HepG2 (cell line): ENCODE data around the gene RPS25. TPM values are rescaled to one million over a fixed set of nuclear protein-coding genes. Genes with fewer than 3 reads are reported as not detected.
A peak's percentile ranks its signal among the peaks of the same experiment; 100 is the strongest.

Source experiments
- CBFB ChIP-seq: sonication (generic); formaldehyde crosslinking; IDR thresholded peaks from 2 replicates; pipeline ENCODE4 v1.4.0; 2020; ENCODE audit warnings: missing genetic modification reagents
- CCDC6 ChIP-seq: sonication (generic); formaldehyde crosslinking; IDR thresholded peaks from 2 replicates; pipeline ENCODE4 v1.8.1; 2022; ENCODE audit warnings: mild to moderate bottlenecking, missing genetic modification reagents, moderate library complexity
- DMAP1 ChIP-seq: IDR thresholded peaks from 2 replicates; pipeline ENCODE4 v1.6.1; 2016
- DMTF1 ChIP-seq: sonication (generic); formaldehyde crosslinking; IDR thresholded peaks from 2 replicates; pipeline ENCODE4 v1.4.0; 2020; ENCODE audit warnings: mild to moderate bottlenecking, missing genetic modification reagents
- FOXA1 ChIP-seq, 2 experiments: fragments of 450-650 bp in 1 of 2; sonication (generic) in 1 of 2; formaldehyde crosslinking in 1 of 2; IDR thresholded peaks; 2 replicates each; pipeline versions ENCODE4 v1.4.0 to v1.6.1; 2016 to 2020; ENCODE audit warnings: missing genetic modification reagents in 1 of 2
- MIXL1 ChIP-seq: IDR thresholded peaks from 2 replicates; pipeline ENCODE4 v1.6.1; 2016
- MXD1 ChIP-seq: sonication (generic); formaldehyde crosslinking; IDR thresholded peaks from 2 replicates; pipeline ENCODE4 v1.4.0; 2020; ENCODE audit warnings: mild to moderate bottlenecking, missing genetic modification reagents
- NFATC3 ChIP-seq: sonication (generic); formaldehyde crosslinking; IDR thresholded peaks from 2 replicates; pipeline ENCODE4 v1.5.1; 2020; ENCODE audit warnings: mild to moderate bottlenecking, missing genetic modification reagents
- NR2F2 ChIP-seq: IDR thresholded peaks from 2 replicates; pipeline ENCODE4 v1.6.1; 2012; ENCODE audit warnings: low read depth, inconsistent platforms, borderline replicate concordance
- PLRG1 ChIP-seq: fragments of 450-650 bp; conservative IDR thresholded peaks from 2 replicates; pipeline ENCODE4 v1.6.1; 2016
- SP4 ChIP-seq: sonication (generic); formaldehyde crosslinking; IDR thresholded peaks from 2 replicates; pipeline ENCODE4 v1.8.1; 2023; ENCODE audit warnings: mild to moderate bottlenecking, missing genetic modification reagents
- STAG1 ChIP-seq: sonication (generic); formaldehyde crosslinking; IDR thresholded peaks from 2 replicates; pipeline ENCODE4 v1.4.0; 2020; ENCODE audit warnings: missing genetic modification reagents
- TOPORS ChIP-seq: sonication (generic); formaldehyde crosslinking; IDR thresholded peaks from 2 replicates; pipeline ENCODE4 v1.8.0; 2023; ENCODE audit warnings: mild to moderate bottlenecking, missing genetic modification reagents
- ZNF274 ChIP-seq: sonication (generic); formaldehyde crosslinking; IDR thresholded peaks from 2 replicates; pipeline ENCODE4 v1.5.1; 2020; ENCODE audit warnings: mild to moderate bottlenecking, missing genetic modification reagents
- ZNF275 ChIP-seq: sonication (generic); formaldehyde crosslinking; IDR thresholded peaks from 2 replicates; pipeline ENCODE4 v1.8.0; 2022; ENCODE audit warnings: missing genetic modification reagents, mild to moderate bottlenecking, inconsistent platforms, borderline replicate concordance
- ZNF329 ChIP-seq: sonication (generic); formaldehyde crosslinking; IDR thresholded peaks from 2 replicates; pipeline ENCODE4 v1.9.0; 2021; ENCODE audit warnings: low read depth, mild to moderate bottlenecking, missing genetic modification reagents
- ZNF34 ChIP-seq: sonication (generic); formaldehyde crosslinking; IDR thresholded peaks from 2 replicates; pipeline ENCODE4 v1.4.0; 2020; ENCODE audit warnings: mild to moderate bottlenecking, missing genetic modification reagents, borderline replicate concordance
- ZNF44 ChIP-seq: sonication (generic); formaldehyde crosslinking; IDR thresholded peaks from 2 replicates; pipeline ENCODE4 v1.5.1; 2020; ENCODE audit warnings: mild to moderate bottlenecking, missing genetic modification reagents
- ZNF446 ChIP-seq: sonication (generic); formaldehyde crosslinking; IDR thresholded peaks from 2 replicates; pipeline ENCODE4 v1.5.0; 2020; ENCODE audit warnings: mild to moderate bottlenecking, missing genetic modification reagents
- ZNF501 ChIP-seq: sonication (generic); formaldehyde crosslinking; IDR thresholded peaks from 2 replicates; pipeline ENCODE4 v1.5.1; 2020; ENCODE audit warnings: mild to moderate bottlenecking, moderate library complexity, missing genetic modification reagents
- ZNF558 ChIP-seq: sonication (generic); formaldehyde crosslinking; IDR thresholded peaks from 2 replicates; pipeline ENCODE4 v1.9.0; 2022; ENCODE audit warnings: mild to moderate bottlenecking, missing genetic modification reagents, borderline replicate concordance
- ZNF704 ChIP-seq: sonication (generic); formaldehyde crosslinking; IDR thresholded peaks from 2 replicates; pipeline ENCODE4 v1.8.1; 2023; ENCODE audit warnings: mild to moderate bottlenecking, inconsistent platforms, moderate library complexity, missing genetic modification reagents, borderline replicate concordance
- ZNF879 ChIP-seq: sonication (generic); formaldehyde crosslinking; IDR thresholded peaks from 2 replicates; pipeline ENCODE4 v1.8.1; 2023; ENCODE audit warnings: missing genetic modification reagents
- ZSCAN22 ChIP-seq: sonication (generic); formaldehyde crosslinking; IDR thresholded peaks from 2 replicates; pipeline ENCODE4 v1.4.0; 2020; ENCODE audit warnings: mild to moderate bottlenecking, missing genetic modification reagents
- ZZZ3 ChIP-seq: sonication (generic); formaldehyde crosslinking; IDR thresholded peaks from 2 replicates; pipeline ENCODE4 v1.4.0; 2020; ENCODE audit warnings: missing genetic modification reagents, mild to moderate bottlenecking, borderline replicate concordance
- polyA plus RNA-seq, 8 experiments: library from polyadenylated mRNA; depleted of rRNA in 3 of 8; stranded (reverse) in 7 of 8; unstranded in 1 of 8; fragments of >200 nt; fragmentation: Illumina TruSeq in 4 of 8; extraction: Trizol in 4 of 8; gene quantifications; 2 replicates each; pipeline versions ENCODE4 v1.2.1 to v1.2.3, GENCODE V29; 2011 to 2016; ENCODE audit warnings: low read depth in 4 of 8, missing spikeins in 1 of 8, mixed read lengths in 1 of 8; ENCODE audit not compliant: insufficient read depth in 1 of 8
- total RNA-seq, 5 experiments: library from RNA; depleted of rRNA; stranded (reverse); fragments of >200 nt; fragmentation: Illumina TruSeq; extraction: Trizol; gene quantifications; 2 replicates each; pipeline ENCODE4 v1.2.3, GENCODE V29; 2016; ENCODE audit warnings: low read depth in 1 of 5

Gene RPS25
- total and polyA plus RNA-seq, 2 of the 13 experiments (the other 11 are each of a cell fraction or from before 2014, with no cell fraction given) = 839 to 1,415 TPM

GRCh38 chr11:118997627-118998387, 20.3 kb downstream of the RPS25 start, which contains the start of gene CENATAC (continued):
- TF ChIP-seq ZNF704 (CRISPR knock-in tag) = no peak; the same call in 1 of the 2 replicates
- 0 out of 2 replicates have a peak, but pooled peaks have one; percentile 75 for TF ChIP-seq ZNF879 (CRISPR knock-in tag)
- 0 out of 2 replicates have a peak, but pooled peaks have one; percentile 61 for TF ChIP-seq ZNF44
- peak; percentile 69; the same call in 1 of the 2 replicates for TF ChIP-seq ZNF501
- 0 out of 2 replicates have a peak, but pooled peaks have one; percentile 13 for TF ChIP-seq ZNF329 (CRISPR knock-in tag)
- no peak for TF ChIP-seq DMTF1 (CRISPR knock-in tag)
- TF ChIP-seq STAG1 (CRISPR knock-in tag) = no peak; the same call in 1 of the 2 replicates
- TF ChIP-seq ZNF34 (CRISPR knock-in tag) = no peak
- TF ChIP-seq FOXA1 (IDR thresholded peaks at IDR 0.05) = no peak
- TF ChIP-seq FOXA1 (CRISPR knock-in tag; IDR thresholded peaks at IDR 0.05) = 0 out of 2 replicates have a peak, but pooled peaks have one; percentile 22
- TF ChIP-seq ZNF275 (CRISPR knock-in tag) = 0 out of 2 replicates have a peak, but pooled peaks have one; percentile 28
- peak; percentile 63; the same call in 1 of the 2 replicates for TF ChIP-seq ZSCAN22 (CRISPR knock-in tag)
- TF ChIP-seq PLRG1 = no peak
- peak; percentile 73 for TF ChIP-seq ZNF274 (CRISPR knock-in tag)
- TF ChIP-seq DMAP1 (CRISPR knock-in tag) = peak; percentile 80
- TF ChIP-seq MXD1 (CRISPR knock-in tag) = peak; percentile 65; the same call in 1 of the 2 replicates
- TF ChIP-seq CBFB = peak; percentile 66; the same call in 1 of the 2 replicates
- no peak for TF ChIP-seq ZNF446 (CRISPR knock-in tag)
- TF ChIP-seq NFATC3 = peak; percentile 76; the same call in 1 of the 2 replicates
- TF ChIP-seq ZZZ3 (CRISPR knock-in tag) = peak; percentile 22; the same call in 1 of the 2 replicates
- no peak for TF ChIP-seq NR2F2
- TF ChIP-seq TOPORS (CRISPR knock-in tag) = no peak
- no peak for TF ChIP-seq CCDC6 (CRISPR knock-in tag)
- peak; percentile 51 for TF ChIP-seq ZNF558 (CRISPR knock-in tag)
- no peak; the same call in 1 of the 2 replicates for TF ChIP-seq MIXL1 (CRISPR knock-in tag)
- peak; percentile 52 for TF ChIP-seq SP4 (CRISPR knock-in tag)
